GM18873 (cell line): ENCODE data around the gene ST3GAL5.
A peak's percentile ranks its signal among the peaks of the same experiment; 100 is the strongest.

ENCODE experiments used
- ATAC-seq: cut with Tn5 transposase; IDR thresholded peaks from one replicate; pipeline ENCODE4 v1.9.1; 2021; ENCODE audit warnings: mild to moderate bottlenecking, moderate library complexity, moderate number of reproducible peaks; ENCODE audit not compliant: unreplicated experiment, low FRiP score

Gene ST3GAL5

DNA sequence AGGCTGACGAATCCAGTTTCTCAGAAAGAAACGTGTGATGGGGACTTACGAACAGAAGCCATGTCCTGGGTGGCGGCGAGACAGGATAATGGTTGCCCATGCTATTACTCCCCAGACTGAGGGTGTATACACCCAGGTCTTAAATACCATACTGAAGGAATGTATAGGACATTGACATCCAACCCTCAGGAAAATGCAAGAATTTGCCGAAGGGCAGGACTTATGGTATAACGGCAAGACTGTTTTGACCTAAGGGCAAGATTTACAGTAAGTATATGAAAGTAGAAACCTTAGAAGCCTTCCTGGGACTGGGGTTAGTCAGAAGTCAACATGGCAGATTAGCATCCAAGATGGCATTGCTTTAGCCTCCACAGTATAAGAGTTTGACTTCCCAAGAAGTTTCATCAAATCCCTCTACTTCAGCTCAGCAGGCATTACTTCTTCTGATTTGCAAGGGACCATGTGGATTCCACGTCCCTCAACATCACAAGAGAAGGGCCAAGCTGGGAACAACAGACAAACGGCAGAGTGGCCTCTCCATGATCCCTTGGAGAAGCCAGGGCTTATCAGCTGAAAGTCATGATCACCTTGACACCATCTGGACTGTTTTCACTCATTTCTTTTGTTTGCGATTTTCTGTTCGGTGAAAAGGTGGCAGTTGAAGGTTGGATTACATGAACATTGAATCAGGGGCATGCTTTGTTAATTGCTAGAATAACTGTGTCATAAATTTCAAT lies 21.1 kb downstream of the ST3GAL5 start:
- no peak for ATAC-seq

DNA sequence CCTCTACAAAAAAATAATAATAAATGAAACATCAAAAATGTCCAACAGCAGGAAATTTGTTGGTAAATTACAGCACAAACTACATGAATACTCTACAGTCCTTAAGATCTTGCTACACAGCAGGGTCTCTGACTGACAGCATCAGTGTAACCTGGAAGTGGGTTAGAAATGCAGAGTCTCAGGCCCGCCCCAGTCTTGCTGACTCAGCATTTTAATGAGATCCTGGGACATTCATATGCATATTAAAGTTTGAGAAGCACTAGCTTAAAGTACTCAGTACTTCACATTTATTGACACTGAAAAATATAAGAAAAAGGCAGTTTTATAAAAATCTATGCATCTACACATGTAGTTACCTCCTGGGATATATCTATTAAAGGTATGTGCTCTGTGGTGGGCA lies 21.7 kb downstream of the ST3GAL5 start:
- no peak for ATAC-seq

DNA sequence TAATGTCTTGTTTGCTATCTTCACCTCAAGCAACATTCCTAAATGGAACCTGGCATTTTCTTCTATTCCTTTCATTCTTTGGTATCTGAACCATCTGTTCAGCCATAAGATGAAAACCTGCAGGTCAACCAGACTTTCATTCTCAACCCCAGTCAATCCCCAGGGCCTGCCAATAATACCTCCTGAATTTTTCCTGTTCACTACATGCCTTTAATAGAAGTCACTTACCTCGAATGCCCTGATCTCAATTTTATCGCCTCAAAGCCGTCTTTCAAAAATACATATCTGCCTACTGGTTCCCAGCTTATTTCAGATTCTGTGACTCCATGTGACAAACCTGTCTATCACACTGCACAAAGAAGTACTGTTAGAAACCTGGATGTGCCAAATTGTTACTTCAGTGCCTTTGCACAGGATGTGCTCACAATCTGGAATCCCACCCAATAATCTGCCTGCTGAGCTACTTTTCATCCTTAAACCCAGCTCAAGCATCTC lies 22.6 kb downstream of the ST3GAL5 start:
- ATAC-seq: no peak

- peak; percentile 77 for ATAC-seq
Measured at GRCh38 chr2:85865539-85866164, 23.1 kb downstream of the ST3GAL5 start.

DNA sequence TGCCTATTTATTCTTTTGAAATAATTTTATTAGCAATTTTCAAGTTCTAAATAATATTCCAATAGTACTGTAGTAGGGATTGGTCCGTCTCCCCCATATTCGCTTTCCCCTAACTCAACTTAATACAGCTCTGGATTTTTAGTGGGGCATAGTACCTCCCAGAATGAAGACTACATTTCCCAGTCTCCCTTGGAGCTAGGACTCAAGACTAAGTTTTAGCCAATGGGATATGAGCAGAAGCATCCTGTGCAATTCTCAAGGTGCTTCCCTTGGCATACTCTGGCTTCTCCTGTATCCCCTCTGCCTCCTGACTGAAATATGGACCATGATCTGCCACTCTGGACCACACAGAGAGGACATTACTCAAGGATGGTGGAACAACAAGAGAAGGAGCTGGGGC lies 24.1 kb downstream of the ST3GAL5 start:
- ATAC-seq: no peak

DNA sequence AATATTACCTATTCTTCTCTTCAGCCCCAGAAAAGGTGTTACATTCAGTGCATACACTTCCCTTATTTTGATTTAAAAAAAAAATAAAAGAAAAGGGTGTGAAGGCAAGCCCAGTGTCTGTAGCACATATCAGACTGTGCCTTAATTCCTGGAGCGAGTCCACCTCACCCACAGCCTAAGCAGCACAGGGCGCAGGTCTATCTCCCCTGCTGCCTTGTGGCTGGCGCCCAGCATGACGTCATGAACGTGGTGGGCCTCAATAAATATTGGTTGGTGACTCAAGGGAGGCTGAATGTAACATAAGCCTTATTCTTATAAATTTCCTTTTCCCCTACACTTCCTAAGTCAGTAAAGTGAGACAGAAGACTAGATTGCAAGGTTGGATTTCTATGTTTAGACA lies 26.4 kb downstream of the ST3GAL5 start:
- ATAC-seq: no peak

DNA sequence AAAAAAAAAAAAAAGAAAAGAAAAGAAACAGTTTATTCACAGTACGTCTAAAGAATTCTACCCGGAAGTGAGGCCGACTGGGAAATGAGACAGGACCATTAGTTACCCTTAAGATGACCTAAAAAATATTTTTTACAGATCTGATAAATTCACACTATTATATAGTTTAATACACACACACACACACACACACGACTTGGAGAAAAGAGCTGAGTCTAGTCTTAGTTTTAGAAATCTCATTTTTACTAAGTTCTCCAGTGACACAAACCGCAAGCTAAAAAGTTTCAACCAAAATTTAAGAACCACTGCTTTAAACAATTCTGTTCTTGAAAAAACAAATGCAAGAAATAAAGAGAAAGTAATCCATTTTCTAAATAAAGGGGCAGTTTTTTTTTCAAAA lies 27.1 kb downstream of the ST3GAL5 start:
- ATAC-seq: no peak

GRCh38 chr2:85861180-85861579 lies 27.6 kb downstream of the ST3GAL5 start:
- no peak for ATAC-seq

GRCh38 chr2:85858841-85859240 lies 29.9 kb downstream of the ST3GAL5 start:
- ATAC-seq: no peak

DNA sequence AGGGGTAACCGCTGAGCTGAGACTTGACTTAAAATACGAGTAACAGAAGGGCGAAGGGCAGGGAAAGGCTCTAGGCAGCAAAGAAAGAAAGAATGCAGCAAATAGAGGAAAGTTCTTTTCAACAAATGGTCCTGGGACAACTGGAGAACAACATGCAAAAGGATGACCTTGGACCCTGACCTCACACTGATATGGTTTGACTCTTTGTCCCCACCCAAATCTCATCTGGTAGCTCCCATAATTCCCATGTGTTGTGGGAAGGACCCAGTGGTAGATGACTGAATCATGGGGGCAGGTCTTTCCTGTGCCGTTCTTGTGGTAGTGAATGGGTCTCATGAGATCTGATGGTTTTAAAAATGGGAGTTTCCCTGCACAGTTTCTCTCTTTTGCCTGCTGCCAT lies 33.9 kb downstream of the ST3GAL5 start:
- no peak for ATAC-seq

DNA sequence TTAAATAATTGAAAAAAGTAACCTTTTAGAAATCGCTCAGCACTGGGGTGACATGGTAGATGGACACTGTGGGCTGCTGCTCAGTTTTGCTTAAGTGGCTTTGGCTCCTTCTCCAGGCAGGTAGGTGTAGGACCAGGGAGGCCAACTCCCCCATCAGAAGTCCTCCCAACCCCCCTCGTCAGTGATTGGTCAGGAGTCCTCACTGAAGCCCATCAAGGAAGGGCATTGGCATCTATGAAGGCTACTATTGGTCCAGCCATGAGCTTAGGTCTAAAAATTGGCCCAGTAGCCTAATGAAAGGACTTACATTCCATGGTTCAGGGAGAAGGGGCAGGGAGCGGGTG lies 34.7 kb downstream of the ST3GAL5 start:
- ATAC-seq: peak; percentile 6

DNA sequence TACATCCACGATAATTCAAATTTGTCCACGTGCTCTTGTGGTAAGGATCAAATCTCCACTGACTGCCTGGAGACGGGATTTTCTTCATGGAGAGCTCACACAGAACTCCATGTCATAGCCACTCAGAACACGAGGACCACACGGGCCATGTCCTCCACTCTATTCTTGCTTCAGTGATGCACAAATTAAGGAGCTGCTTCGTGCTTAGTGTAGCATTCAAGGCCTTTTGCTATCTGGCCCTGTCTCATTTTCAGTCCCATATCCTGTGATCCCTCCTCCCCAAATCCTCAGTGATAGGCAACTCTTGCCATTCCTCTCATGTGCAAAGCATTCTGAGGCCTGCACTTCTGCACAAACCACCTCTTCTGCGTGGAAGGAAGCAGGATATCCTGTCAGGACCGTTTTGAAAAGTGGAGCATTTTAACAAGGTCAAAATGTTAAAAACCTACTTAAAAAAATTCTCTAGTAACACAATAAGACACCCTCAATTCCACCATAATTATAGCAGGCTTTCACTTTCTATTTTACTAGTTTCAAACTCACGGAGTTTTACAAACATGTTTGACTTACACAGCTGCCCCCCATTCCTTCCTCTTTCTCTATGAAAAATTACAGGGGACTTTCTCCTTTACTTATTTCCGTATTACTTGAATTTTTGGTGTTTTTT lies 35.2 kb downstream of the ST3GAL5 start:
- peak; percentile 37 for ATAC-seq

GRCh38 chr2:85852937-85853498 lies 35.8 kb downstream of the ST3GAL5 start:
- ATAC-seq: peak; percentile 69

- no peak for ATAC-seq
Measured at GRCh38 chr2:85852152-85852840, 36.5 kb downstream of the ST3GAL5 start.

GRCh38 chr2:85851253-85852151 lies 37.3 kb downstream of the ST3GAL5 start:
- no peak for ATAC-seq

DNA sequence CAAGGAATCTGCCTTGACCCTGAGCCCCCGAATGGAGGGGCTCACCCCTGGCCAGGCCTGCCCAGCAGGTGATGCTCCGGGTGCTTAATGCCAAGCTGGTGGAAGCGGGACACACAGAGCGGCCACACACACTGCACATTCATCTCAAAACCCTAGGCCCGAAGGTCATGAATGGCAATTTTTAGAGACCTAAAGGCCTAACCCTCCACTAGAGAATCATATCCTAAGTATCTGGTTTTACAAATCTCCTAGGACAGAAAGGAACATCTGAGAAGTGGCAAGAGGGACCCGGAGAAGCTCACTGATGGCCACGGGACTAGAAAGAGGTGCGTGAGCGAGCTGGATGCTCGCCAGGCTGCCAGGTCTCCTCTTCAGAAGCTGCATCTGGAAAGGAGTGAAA lies 38.3 kb downstream of the ST3GAL5 start:
- ATAC-seq: no peak

DNA sequence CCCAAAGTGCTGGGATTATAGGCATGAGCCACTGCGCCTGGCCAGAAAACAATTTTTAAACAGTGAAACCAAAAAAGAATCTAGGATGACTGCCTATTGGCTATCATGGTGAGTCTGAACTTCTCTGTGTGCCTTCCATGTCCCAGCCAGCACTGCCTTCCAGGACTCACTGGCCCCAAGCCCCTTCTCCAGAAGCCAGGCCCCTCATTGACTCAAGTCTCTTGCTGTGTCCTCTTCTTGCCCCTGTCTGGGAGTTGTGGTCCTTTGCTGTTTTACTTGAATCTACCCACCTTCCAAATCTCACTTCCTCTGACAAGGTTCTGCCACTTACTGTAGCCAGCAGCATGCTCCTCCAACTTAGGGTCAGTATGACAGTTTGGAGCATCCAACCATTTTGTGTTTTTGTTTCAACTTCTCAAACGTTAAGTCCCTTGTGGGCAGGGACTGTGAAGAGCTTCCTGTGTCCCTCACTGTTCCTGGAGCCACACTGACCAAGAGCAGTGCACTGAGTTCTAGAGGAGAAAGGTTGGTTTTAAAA lies 41.7 kb downstream of the ST3GAL5 start:
- no peak for ATAC-seq

GRCh38 chr2:85846411-85846810 lies 42.4 kb downstream of the ST3GAL5 start:
- ATAC-seq: no peak

DNA sequence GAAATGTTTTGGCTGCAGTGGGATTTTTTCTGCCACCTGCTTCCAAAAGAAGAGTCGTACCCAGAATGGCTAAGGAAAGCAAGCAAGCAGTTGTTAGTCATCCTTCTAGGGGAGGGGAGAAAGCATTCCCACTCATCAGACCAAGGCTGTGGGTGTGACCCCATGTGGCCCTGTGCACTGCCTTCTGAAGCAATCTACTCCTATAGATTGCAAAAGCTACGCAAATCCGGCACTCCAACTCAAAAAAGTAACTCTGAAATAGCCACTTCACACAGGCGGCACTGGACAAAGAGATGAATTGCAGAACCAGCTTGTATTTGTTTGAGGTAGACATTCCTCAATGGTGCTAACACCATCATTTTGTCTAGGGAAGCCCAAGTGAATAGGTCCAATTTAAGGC lies 44.3 kb downstream of the ST3GAL5 start:
- no peak for ATAC-seq

- ATAC-seq: no peak
Measured at GRCh38 chr2:85843543-85843942, 45.2 kb downstream of the ST3GAL5 start.
